Cardiac muscle cell (in vitro differentiated cells and primary cell): ENCODE results near the gene TMEM128. TPM values are rescaled to one million over a fixed set of nuclear protein-coding genes. Genes with fewer than 3 reads are reported as not detected.
"Not testable (repeated sequence)": the region's sequence is repeated elsewhere in the genome, so short reads cannot be mapped to it uniquely, and the experiment has no call there.

Experiments used
- DNase-seq, 2 donors: peaks; one replicate each; pipeline versions ENCODE4 v3.0.0 to v3.0.0-alpha.2; 2010 to 2017; ENCODE audit warnings: low read depth in 1 of 2, low spot score in 1 of 2
- H3K27ac ChIP-seq: fragments of 200-600 bp; sonication (generic); 2 replicates; pipeline ENCODE4 v1.5.1; 2016
- H3K27me3 ChIP-seq: fragments of 200-600 bp; sonication (generic); 2 replicates; pipeline ENCODE4 v1.6.0; 2016; ENCODE audit warnings: control low read depth
- H3K36me3 ChIP-seq: fragments of 200-600 bp; sonication (generic); 2 replicates; pipeline ENCODE4 v1.5.1; 2016; ENCODE audit warnings: control low read depth
- H3K4me1 ChIP-seq: fragments of 200-600 bp; sonication (generic); 2 replicates; pipeline ENCODE4 v1.8.1; 2017; ENCODE audit warnings: low read depth, mild to moderate bottlenecking, mixed run types
- H3K4me3 ChIP-seq: fragments of 200-600 bp; sonication (generic); 2 replicates; pipeline ENCODE4 v1.5.1; 2016; ENCODE audit warnings: mild to moderate bottlenecking
- H3K9me3 ChIP-seq: fragments of 200-600 bp; sonication (generic); 2 replicates; pipeline ENCODE4 v1.5.1; 2017; ENCODE audit warnings: low read depth, mild to moderate bottlenecking, control low read depth
- CTCF ChIP-seq: IDR thresholded peaks from 2 replicates; pipeline ENCODE4 v1.5.1; 2012; ENCODE audit warnings: low read depth, mild to moderate bottlenecking, low read length
- polyA plus RNA-seq: library from polyadenylated mRNA; unstranded; fragments of >200 nt; fragmentation: Nextera tagmentation; extraction: Ambion mirVana; gene quantifications from 2 replicates; pipeline ENCODE4 v1.2.1, GENCODE V29; 2016
- total RNA-seq: library from RNA; depleted of rRNA; stranded (reverse); fragments of >200 nt; gene quantifications from 2 replicates; pipeline ENCODE4 v1.2.3, GENCODE V29; 2016

TMEM128 gene
- total and polyA plus RNA-seq, 2 experiments from 2014 or later, result 15.2 to 50.5 TPM

- no peak overlapping the region for H3K4me3 ChIP-seq
- peaks cover 29% of the 10 kb centered on the region for H3K36me3 ChIP-seq
- TF ChIP-seq CTCF, result no peak
- H3K9me3 ChIP-seq, result no peaks in the 10 kb centered on the region
- H3K4me1 ChIP-seq, result no peaks in the 10 kb centered on the region
- no peak overlapping the region for H3K27ac ChIP-seq
- no peaks in the 10 kb centered on the region for H3K27me3 ChIP-seq
- peak in 1 of 2 donors; percentile 18 for DNase-seq
These were observed 20.0 kb upstream of the TMEM128 start for GRCh38 chr4:4267981-4268380.

GRCh38 chr4:4260185-4260751 is 12.2 kb upstream of the TMEM128 start:
- peak; percentile 62 for TF ChIP-seq CTCF
- peak in 1 of 2 donors; percentile 83 for DNase-seq

GRCh38 chr4:4259484-4260100 is 11.6 kb upstream of the TMEM128 start:
- no peaks in the 10 kb centered on the region for H3K9me3 ChIP-seq
- H3K4me1 ChIP-seq, result no peaks in the 10 kb centered on the region
- H3K36me3 ChIP-seq, result no peaks in the 10 kb centered on the region
- H3K4me3 ChIP-seq, result no peak overlapping the region
- no peak overlapping the region for H3K27ac ChIP-seq
- DNase-seq, result no peak
- H3K27me3 ChIP-seq, result peaks cover 16% of the 10 kb centered on the region
- TF ChIP-seq CTCF, result no peak

More at GRCh38 chr4:4260185-4260751, 12.2 kb upstream of the TMEM128 start:
- Histone ChIP-seq H3K4me1 (no peaks in the 10 kb centered on the region), H3K27me3 (peaks cover 11% of the 10 kb centered on the region), H3K36me3 (no peaks in the 10 kb centered on the region), H3K9me3 (no peaks in the 10 kb centered on the region), H3K27ac (no peak overlapping the region), H3K4me3 (no peak overlapping the region)

GRCh38 chr4:4257705-4258104 is 9.7 kb upstream of the TMEM128 start:
- DNase-seq, H3K27ac ChIP-seq, H3K9me3 ChIP-seq, H3K36me3 ChIP-seq, H3K4me3 ChIP-seq, H3K4me1 ChIP-seq: not testable (repeated sequence)
- H3K27me3 ChIP-seq, result peaks cover 22% of the 10 kb centered on the region

GRCh38 chr4:4256799-4257198 is 8.8 kb upstream of the TMEM128 start:
- Histone ChIP-seq H3K9me3 (no peaks in the 10 kb centered on the region), H3K4me1 (no peaks in the 10 kb centered on the region), H3K27me3 (peaks cover 22% of the 10 kb centered on the region), H3K36me3 (no peaks in the 10 kb centered on the region), H3K4me3 (no peak overlapping the region), H3K27ac (no peak overlapping the region)
- no peak for TF ChIP-seq CTCF
- DNase-seq, result no peak

GRCh38 chr4:4254666-4255065 is 6.6 kb upstream of the TMEM128 start:
- DNase-seq, result no peak

More at GRCh38 chr4:4254666-4255065, 6.6 kb upstream of the TMEM128 start:
- H3K4me3 ChIP-seq, result no peak overlapping the region
- no peaks in the 10 kb centered on the region for H3K4me1 ChIP-seq
- H3K36me3 ChIP-seq, result no peaks in the 10 kb centered on the region
- H3K27me3 ChIP-seq, result peaks cover 32% of the 10 kb centered on the region
- H3K27ac ChIP-seq, result no peak overlapping the region
- TF ChIP-seq CTCF, result no peak
- no peaks in the 10 kb centered on the region for H3K9me3 ChIP-seq
